Measurements from ENCODE around the gene ITGB2. TPM values are rescaled to one million over a fixed set of nuclear protein-coding genes. Genes with fewer than 3 reads are reported as not detected.

Gene ITGB2
- 0.13 and 0.16 TPM in 2 replicates for total RNA-seq

GRCh38 chr21:44920694-44921604 lies at the start of gene ITGB2:
Gene ITGB2 (minus strand): TSS chr21:44920899. CDS start chr21:44910782, 10,117 bp downstream.

GRCh38 chr21:44939532-44940115 lies 18.9 kb upstream of the ITGB2 start, which contains the start of gene SLX9:
Gene SLX9 (plus strand): TSS chr21:44940029. CDS start chr21:44940058, 29 bp downstream.

DNA sequence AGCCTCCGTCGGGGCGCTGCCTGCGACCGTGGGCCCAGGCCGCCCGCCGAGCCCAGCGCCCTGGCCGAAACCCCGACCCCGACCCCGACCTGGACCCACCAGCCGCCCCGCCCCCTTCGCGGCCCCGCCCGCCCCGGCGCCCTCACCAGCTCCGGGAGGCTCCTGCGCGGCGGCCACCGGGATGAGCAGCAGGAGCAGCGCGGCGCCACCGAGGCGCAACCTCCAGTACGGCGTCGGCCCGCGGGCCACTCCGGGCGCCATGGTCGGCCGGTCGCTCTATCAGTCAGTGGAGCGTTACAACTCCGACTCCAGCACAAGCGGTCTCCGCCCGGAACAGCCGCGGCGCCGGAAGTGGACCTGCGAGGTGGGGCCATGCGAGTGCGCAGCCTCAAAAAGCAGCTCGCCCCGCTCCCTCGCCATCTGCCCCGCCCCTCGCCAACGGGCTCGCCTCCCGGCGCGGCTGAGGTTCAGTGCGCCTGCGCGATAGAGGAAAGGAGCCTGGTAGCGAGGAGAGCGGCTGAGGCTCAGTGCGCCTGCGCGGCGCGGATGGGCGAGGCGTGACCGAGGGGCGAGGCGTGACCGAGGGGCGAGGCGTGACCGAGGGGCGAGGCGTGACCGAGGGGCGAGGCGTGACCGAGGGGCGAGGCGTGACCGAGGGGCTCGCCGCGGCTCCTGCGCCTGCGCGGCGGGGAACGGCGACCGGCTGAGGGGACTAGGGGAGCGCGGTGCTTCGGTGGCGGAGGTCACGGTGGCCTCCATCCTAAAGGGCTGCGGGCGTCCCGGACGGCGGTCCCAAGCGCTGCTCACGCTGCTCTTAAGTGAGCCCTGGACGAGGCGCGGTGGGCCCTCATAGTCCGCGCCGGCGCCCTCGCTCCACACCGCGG lies 47.1 kb downstream of the ITGB2 start, which contains the start of gene PTTG1IP:
PTTG1IP (minus strand) TSS at position 335 of the 884 bp plus-strand sequence; CDS start at position 261, 74 bp downstream.

Other genes starting within 250 kb of the ITGB2 start
- not detected in 2 replicates for gene KRTAP12-1, start 238.7 kb downstream of the ITGB2 start, total RNA-seq
- gene KRTAP10-12, start 223.7 kb downstream of the ITGB2 start, total RNA-seq: not detected in 2 replicates
- gene TSPEAR, start 209.3 kb downstream of the ITGB2 start, total RNA-seq: 0.19 TPM in 1 of 2 replicates, not detected in the other
- gene UBE2G2, start 119.1 kb downstream of the ITGB2 start, total RNA-seq: 61.2 and 109 TPM in 2 replicates
- 77.9 and 93.5 TPM in 2 replicates for gene SUMO3, start 102.8 kb downstream of the ITGB2 start, total RNA-seq
- 258 and 494 TPM in 2 replicates for gene PTTG1IP, start 47.2 kb downstream of the ITGB2 start, total RNA-seq
- gene SLX9, start 19.1 kb upstream of the ITGB2 start, total RNA-seq: 25.5 and 28.8 TPM in 2 replicates
- gene ADARB1, start 153.7 kb upstream of the ITGB2 start, total RNA-seq: 27.5 and 48.8 TPM in 2 replicates

Data from bladder microvascular endothelial cell (primary cell).